Activated CD8-positive, alpha-beta T cell treated with anti-CD3 and anti-CD28 coated beads for 36 hours (primary cell): ENCODE results near the gene MED15. TPM values are rescaled to one million over a fixed set of nuclear protein-coding genes. Genes with fewer than 3 reads are reported as not detected.

Experiments used
- ATAC-seq: fragments of 200-7000 bp; cut with Tn5 transposase; one replicate; pipeline ENCODE4 v1.10.0; 2021; ENCODE audit warnings: mild to moderate bottlenecking, moderate library complexity
- CTCF ChIA-PET: fragments of 350-600 bp; sonication (Branson Sonifier 250); formaldehyde crosslinking; loops from one replicate; lab custom pipeline; 2021; ENCODE audit warnings: antibody characterized with exemption; lab: Charles Lee
- POLR2A ChIA-PET: fragments of 350-600 bp; sonication (Branson Sonifier 250); formaldehyde crosslinking; loops from one replicate; lab custom pipeline; 2021; ENCODE audit warnings: antibody characterized with exemption; lab: Charles Lee
- DNase-seq: peaks from one replicate; pipeline ENCODE4 v3.0.0-alpha.2; 2020
- H3K27ac Mint-ChIP-seq: one replicate; pipeline ENCODE4 v1.8.0; 2021; ENCODE audit warnings: mild to moderate bottlenecking, mixed read lengths
- H3K27me3 Mint-ChIP-seq: one replicate; pipeline ENCODE4 v1.8.0; 2021; ENCODE audit warnings: mixed read lengths
- H3K36me3 Mint-ChIP-seq: one replicate; pipeline ENCODE4 v1.8.0; 2021; ENCODE audit warnings: low read depth, mixed read lengths
- H3K4me1 Mint-ChIP-seq: one replicate; pipeline ENCODE4 v1.8.0; 2021; ENCODE audit warnings: low read depth, mixed read lengths
- H3K4me3 Mint-ChIP-seq: one replicate; pipeline ENCODE4 v1.8.0; 2021; ENCODE audit warnings: mild to moderate bottlenecking, moderate library complexity, mixed read lengths
- H3K9me3 Mint-ChIP-seq: one replicate; pipeline ENCODE4 v1.8.0; 2021; ENCODE audit warnings: mixed read lengths
- CTCF ChIP-seq: fragments of 200-600 bp; IDR thresholded peaks from one replicate; pipeline ENCODE4 v1.8.0; 2022; ENCODE audit warnings: antibody characterized with exemption, mild to moderate bottlenecking
- intact Hi-C: fragments of 100-400 bp; cut with micrococcal nuclease; formaldehyde crosslinking; loops from one replicate; pipeline ENCODE4 v1.10.0; 2022
- total RNA-seq, 2 experiments: library from RNA; stranded (reverse); gene quantifications; one replicate each; pipeline ENCODE4 v1.2.3, GENCODE V29; 2021

Gene MED15
- total RNA-seq, 2 experiments from 2014 or later = 110 to 118 TPM

GRCh38 chr22:20510811-20511577, 3.6 kb downstream of the MED15 start:
- H3K36me3 Mint-ChIP-seq = peaks cover 47% of the 10 kb centered on the region
- ChIA-PET CTCF (interaction anchor here (1.4 to 4.3 kb wide), 2 partner anchors 41 to 53 kb away, joined by 4 to 25 read pairs; no protein-coding TSS in a partner anchor), POLR2A (interaction anchor here (0.6 to 5.2 kb wide), 6 partner anchors 9 to 55 kb away, joined by 3 to 86 read pairs (median 4); no protein-coding TSS in a partner anchor)
- DNase-seq (no peak), ATAC-seq (no peak)
- H3K4me1 Mint-ChIP-seq = peaks cover 67% of the 10 kb centered on the region
- intact Hi-C loops = no loop called here
- H3K9me3 Mint-ChIP-seq = no peaks in the 10 kb centered on the region
- H3K27me3 Mint-ChIP-seq = no peaks in the 10 kb centered on the region
- no peak for TF ChIP-seq CTCF
- peak overlapping the region; percentile 53 for H3K27ac Mint-ChIP-seq
- peak overlapping the region; percentile 12 for H3K4me3 Mint-ChIP-seq

- POLR2A ChIA-PET = interaction anchor here (0.6 to 1.4 kb wide), 4 partner anchors 8 to 44 kb away, joined by 3 to 4 read pairs (median 4); no protein-coding TSS in a partner anchor
- DNase-seq (no peak), ATAC-seq (no peak)
- no peak for TF ChIP-seq CTCF
- Mint-ChIP-seq H3K27me3 (no peaks in the 10 kb centered on the region), H3K9me3 (no peaks in the 10 kb centered on the region), H3K27ac (no peak overlapping the region), H3K4me3 (no peak overlapping the region), H3K36me3 (peaks cover 49% of the 10 kb centered on the region), H3K4me1 (peaks cover 68% of the 10 kb centered on the region)
- CTCF ChIA-PET = interaction anchor here (0.8 to 4.4 kb wide), 4 partner anchors 13 to 60 kb away, joined by 3 to 25 read pairs (median 4); no protein-coding TSS in a partner anchor
- intact Hi-C loops = no loop called here
Measured at GRCh38 chr22:20511578-20512229, 4.3 kb downstream of the MED15 start.

DNA sequence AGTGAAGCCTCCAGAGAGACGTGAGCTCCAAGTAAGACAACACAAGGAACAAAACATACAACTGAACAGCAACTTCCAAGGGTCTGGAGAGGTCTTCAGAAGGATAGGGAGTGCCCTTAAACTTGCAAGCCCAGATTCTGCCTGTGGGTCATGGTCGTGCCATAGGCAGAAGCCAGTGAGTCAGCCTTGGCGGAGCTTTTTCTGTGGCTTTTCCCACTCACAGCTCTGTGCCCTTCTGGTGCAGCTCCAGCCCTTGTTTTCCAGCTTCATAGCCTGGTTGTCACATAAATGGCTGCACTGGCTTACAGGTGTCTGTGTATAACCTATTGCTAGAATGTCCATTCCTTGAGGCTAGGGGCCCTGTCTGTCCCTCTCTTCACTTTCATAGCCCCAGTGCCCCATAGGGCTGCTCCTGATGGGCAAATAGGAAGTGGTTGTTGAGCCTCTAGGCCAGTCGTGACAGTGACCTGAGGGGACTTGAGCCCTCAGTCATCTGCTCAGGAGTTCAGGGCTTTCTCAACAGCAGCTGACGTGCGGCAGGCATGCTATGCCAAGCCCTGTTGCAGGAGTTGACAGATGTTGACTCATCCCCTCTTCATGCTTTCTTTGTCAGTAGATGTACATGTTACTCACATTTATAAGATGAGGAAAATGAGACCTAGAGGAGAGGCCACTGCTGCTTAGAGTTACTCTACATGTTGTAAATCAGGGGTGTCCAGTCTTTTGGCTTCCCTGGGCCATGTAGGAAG, 7.4 kb downstream of the MED15 start:
- intact Hi-C loops = no loop called here
- ChIA-PET POLR2A (interaction anchor here (1.0 to 1.6 kb wide), 3 partner anchors 9 to 36 kb away, joined by 4 to 8 read pairs (median 6); no protein-coding TSS in a partner anchor), CTCF (interaction anchor here (4.4 kb wide), 1 partner anchor 49 kb away, joined by 25 read pairs; no protein-coding TSS in a partner anchor)
- H3K4me3 Mint-ChIP-seq = no peak overlapping the region
- peak overlapping the region; percentile 19 for H3K27ac Mint-ChIP-seq
- H3K27me3 Mint-ChIP-seq = no peaks in the 10 kb centered on the region
- H3K9me3 Mint-ChIP-seq = no peaks in the 10 kb centered on the region
- peaks cover 38% of the 10 kb centered on the region for H3K36me3 Mint-ChIP-seq
- peaks cover 80% of the 10 kb centered on the region for H3K4me1 Mint-ChIP-seq
- TF ChIP-seq CTCF = no peak
- peak; percentile 35 for ATAC-seq
- no peak for DNase-seq

DNA sequence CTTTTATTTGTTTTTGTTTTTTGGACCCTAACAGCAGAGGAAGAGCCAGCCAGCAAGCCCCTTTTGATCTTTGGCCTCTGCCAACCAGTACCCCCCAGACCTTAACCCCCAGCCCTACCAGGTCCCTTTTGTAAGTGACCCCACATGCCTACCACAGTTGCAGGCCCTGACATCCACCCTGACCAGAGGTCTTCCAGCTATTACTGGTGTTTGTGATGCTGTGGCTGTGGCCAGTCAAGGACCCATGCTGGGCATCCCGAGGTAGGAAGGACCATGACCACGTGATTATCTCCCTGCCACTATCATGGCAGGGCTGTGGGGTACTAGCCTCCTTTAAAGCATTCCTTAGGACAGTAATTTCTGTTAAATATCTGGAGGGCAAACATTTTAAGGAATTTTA, 9.0 kb downstream of the MED15 start:
- TF ChIP-seq CTCF = no peak
- no peak for ATAC-seq
- CTCF ChIA-PET = no interaction called here
- peaks cover 76% of the 10 kb centered on the region for H3K4me1 Mint-ChIP-seq
- H3K27me3 Mint-ChIP-seq = no peaks in the 10 kb centered on the region
- H3K27ac Mint-ChIP-seq = peak overlapping the region; percentile 42
- DNase-seq = no peak
- intact Hi-C loops = no loop called here
- no peaks in the 10 kb centered on the region for H3K9me3 Mint-ChIP-seq
- peaks cover 40% of the 10 kb centered on the region for H3K36me3 Mint-ChIP-seq
- no peak overlapping the region for H3K4me3 Mint-ChIP-seq
- POLR2A ChIA-PET = no interaction called here
